Stimulated activated CD4-positive, alpha-beta T cell treated with anti-CD3 and anti-CD28 coated beads, TNF-alpha, amount 100 ng/mL, for 24 hours (primary cell): ENCODE data around the gene ST3GAL2.

Source experiments
- DNase-seq, 3 experiments: peaks; one replicate each; pipeline ENCODE4 v3.0.0-alpha.2; 2020; ENCODE audit warnings: low read depth in 3 of 3

ST3GAL2 gene

DNA sequence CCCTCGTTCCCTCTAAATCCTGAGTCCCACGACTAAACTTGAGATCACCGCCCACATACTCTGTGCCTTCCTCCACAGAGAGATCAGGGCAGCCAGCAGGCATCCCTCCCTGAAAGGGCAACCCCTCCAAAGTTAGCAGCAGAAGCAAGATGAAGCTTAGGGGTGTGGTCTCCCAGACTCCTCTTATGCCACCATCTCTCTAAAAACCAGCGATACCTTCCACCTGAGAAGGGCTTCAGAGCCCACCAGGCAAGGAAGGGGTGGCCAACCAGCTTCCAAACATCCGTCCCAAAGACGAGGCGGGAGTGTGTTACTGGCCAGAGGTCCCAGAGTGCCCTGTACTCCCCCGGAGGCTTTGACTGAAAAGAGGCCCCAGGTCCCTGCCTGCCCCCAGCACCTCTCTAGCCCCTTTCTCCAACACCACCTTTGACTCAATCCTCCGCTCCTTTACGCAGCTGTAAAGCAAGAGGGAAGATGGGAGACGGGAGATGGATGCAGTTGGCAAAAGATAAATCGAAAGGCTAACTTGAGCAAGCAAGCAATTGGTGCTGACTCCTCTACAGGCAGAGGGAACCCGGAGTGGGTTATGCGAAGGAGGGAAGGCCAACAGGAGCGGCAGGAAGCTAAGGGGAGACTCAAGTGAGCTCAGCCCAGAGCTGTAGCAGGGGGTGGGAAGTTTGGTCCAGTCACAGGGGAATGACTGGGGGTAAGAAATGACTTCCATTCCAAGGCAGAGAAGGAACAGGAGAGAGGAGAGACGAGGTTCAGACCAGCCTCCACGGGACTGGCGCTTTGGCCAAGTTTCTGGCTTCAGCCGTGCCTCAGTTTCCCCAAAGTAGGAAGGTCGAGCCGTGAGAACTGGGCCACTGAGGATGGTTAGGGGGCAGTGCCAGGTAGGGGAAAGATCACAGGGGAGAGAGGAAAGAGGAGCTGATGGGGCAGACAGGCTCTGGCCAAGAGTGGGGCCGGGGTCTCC lies 1.0 kb downstream of the ST3GAL2 start:
- DNase-seq: no peak

DNA sequence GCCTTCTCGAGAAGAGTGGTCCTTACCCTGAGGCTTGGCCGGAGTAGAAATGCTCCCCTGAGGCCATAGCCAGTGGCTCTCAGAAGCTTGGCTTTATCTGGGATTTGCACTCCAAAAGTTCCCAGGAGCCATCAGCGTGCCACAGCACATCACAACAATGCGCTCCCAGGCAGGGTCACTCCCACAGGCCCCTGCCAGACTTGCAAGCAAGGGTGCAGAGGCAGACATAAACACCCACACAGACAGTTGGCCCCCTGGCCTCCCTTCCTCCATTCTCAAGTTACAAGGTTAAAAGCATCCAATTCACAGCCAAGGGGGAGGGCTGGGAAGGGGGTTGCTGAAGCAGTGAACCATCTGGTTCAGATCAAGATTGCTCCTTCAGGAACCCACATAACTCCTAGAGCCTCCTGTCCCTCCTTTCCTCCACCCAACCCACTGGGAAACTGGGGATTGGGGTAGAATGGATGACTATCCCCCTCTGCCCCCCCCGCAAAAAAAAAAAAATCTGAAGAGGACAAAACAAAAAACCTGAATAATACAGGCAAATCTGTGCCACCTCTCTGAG lies 1.8 kb downstream of the ST3GAL2 start:
- no peak for DNase-seq

DNA sequence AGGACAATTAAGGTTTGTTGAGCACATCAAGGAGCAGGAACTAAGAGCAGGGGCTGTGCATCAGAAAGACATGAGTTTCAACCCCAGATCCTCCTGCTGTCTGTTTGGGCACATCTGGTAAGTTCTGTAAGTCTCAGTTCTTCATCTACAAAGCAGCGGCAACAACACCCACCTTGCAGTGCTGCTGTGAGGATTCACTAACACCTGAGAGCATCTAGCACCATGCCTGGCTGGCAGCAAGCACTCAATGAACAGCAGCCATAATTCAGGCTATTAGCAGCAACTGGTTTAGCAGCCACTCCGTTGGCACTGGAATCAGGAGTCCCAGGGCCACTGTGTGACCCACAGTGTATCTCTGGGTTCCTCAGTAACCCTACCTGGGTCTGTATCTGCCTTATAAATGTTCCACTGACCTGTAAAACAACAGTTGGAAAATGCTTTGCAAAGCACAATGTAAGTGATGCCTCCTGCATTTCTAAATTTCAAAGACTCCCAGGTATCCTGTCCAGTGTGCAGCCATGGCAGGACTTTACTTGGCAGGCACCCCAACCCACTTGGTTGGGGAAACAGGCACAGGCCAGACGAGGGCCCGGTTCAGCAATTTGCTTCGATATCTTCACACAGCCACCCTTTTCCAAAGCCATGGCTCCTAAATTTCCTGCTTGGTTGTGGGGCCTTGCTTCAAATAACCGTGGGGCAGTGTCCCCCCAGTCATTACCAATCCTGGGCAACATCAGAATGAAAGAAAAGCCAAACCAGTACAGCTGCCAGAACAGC lies 4.2 kb downstream of the ST3GAL2 start:
- no peak for DNase-seq

DNA sequence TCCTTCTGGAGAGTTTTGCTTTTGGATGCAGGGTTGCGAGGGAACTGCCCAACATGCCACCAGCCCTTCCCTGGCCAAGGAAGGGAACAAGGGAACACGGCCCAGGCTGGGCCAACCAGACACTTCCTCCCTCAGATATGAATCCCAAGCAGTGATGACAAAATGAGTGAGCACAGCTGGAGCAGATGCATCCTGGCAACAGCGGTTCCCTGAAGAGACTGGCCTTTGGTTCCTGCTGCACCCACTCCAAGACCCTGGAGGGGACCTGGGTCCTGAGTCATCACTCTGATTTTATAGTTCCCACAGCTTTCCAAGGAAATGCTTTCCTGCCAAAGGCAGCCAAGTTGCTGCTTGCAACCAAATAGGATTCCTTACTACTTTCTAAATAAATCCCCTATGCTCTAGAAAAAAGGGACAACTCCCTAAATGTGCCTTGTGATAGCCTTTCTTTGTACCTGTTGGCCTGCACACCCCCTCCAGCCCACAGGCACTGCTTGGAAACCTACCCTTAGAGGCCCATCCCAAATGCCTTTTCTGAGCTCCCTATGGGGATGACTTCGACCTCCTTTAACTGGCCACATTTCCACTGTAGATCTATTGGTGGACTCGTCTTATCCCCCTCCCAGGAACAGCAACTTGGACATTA lies 5.3 kb downstream of the ST3GAL2 start:
- no peak for DNase-seq

DNA sequence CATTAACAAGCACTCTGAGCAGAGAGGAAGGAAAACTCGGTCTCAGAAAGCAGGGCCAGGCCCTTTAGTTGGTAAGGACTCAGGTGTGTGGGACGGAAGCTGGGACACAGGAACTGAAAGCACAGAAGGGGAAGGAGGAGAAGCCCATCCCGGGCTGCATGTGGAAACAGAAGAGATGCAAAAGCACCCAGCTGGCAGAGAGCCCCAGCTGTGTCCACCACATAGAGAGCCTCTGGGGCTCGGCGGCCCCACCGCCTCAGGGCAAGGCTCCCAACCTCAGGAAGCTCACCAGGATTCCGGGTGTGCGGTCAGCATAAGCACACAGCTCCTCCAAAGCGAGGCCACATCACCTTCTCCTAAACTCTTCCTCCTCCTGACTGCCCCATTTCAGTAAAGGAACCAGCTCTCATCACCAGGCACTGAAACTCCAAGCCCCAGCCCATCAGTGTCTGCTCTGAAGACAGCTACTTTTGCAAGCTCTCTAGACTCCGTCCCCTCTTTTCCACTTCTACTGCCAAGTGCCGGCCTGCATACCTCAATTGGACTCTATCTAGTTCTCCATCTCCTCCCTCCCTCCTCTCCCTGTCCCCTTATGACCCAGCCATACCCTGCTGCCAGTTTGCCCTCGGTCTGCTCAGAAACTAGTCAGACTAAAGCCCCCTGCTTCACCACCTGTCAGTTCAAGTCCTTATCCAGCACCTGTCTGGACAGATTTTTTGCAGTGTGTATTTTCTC lies 6.0 kb downstream of the ST3GAL2 start:
- DNase-seq: no peak

DNA sequence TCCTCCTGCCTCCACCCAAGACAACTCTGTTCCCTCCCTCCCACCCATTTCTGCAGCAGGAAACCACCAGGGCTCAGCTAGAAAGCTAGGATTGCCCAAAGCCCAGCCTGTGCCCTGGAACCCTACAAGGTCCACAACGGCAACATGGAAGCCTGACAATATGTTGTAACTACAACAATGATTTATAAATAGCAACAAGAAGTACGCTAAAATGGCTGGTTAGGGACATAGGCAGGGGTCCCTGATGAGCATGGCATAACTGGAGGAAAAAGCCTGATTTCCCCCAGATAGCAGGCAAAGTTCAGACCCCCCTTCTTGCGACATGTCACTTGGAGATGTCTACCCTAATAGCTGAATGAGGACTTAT lies 6.6 kb downstream of the ST3GAL2 start:
- no peak for DNase-seq

DNA sequence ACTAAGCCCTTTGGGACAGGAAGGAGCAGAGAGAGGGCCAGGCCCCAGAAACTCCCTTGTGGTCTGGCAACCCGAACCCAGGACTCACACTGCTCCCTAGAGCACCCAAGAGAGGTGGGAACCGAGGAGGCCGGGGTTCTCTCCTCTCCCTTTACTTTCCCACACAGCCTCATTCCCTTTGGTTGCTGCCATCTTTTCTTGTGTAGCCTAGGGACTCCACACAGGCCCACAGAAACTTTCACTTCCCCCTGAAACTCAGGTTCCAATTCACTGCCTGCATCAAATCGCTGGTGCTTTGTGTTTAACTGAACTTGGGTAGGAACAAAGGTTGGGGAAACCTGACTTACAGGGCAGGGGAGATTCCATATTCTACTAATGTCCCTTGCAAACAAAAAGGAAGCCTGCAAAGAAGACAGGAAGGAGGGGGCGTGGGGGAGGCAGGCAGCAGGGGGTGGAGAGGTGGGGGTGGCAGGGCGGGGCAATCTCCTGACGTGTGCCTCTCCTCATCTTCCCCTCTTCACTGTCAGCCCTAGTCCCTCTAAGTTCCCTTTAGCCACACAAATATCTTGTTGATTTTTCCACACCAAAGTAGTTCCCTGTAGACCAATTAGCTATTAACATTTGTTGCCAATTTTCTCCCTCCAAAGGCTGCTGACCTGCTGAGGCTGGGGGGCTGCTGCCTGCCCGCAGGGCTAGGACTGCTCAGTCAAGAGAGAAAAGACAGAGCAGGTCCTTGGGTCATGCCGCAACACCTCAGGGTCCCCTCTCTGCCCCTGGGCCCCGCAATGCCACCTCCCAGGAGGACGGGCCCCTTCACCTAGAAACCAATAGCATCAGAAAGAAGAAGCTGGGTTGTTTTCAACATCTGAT lies 8.0 kb downstream of the ST3GAL2 start:
- DNase-seq: peak in 2 of 3 experiments; percentile 38 to 53

DNA sequence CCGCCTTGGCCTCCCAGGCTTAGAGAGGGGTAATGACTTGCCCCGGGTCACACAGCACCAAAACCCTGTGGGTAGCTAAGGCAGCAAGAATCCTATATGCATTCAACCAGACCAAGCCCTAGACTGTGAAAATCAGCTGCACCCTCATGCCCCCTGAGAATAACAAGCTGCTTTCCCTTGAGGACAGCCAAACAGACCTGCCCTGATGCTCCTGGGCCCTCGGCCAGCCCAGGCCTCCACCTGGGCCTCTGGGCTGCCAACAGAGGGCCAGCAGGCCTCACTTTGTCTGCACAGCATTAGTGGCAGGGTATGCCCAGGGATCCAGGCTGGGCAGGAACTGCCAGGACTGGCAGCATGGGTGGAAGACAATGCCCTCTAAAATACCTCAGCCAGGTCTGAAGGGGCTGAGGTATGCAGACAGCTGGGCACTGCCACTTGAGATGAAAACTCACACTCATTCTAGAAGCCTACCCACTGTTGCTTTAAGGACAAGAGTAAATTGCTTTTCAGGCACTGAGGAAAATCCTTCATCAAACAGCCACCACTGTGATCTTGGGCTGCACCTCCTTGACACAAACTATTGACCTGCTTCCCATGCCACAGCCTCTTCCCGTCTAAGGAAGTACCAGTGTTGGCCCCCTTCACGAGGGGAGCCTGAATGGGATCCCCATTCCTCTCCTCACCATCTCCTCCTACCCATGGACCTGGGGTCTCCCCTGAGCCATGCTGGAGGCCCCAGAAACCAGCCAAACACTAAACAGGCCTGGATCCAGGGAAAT lies 8.8 kb downstream of the ST3GAL2 start:
- DNase-seq: no peak

DNA sequence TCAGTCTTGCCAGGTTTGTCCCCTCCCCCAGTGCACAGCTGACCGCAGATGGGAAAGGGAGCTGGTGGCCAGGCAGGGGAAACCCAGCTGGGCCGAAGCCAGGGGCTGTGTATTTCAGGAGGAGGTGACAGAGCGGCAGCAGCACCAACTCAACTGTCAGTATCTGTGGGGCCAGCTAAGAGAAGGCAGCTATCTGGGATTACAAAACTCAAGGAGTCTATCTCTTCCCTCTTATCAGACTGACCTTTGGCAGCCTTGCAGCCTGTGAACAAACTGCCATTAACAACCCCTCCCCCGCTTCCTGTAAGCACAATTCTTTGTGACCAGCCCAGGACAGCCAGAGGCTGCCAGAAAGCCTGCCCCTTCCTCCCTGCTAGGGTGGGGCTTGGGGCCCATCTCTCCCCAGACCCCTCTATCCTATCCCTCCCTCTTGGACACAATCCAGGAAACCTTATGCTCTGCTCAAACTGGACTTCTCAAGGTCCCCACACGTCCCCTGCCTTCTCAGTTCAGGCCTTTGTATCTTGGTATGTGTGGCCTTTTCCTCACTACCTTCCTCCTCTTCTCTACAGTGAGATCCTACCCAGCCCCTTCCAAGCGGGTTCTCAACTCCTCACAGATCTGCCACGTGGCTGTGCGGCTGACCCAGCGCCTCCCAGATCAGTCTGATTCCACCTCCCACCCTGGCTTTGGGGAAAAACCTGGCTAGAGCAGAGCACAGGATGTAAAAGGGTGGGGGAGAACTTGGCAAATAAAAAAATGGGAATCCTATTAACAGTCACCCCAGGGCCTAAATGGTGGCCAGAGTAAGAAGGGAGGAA lies 10.5 kb downstream of the ST3GAL2 start:
- DNase-seq: peak in 1 of 3 experiments; percentile 68

DNA sequence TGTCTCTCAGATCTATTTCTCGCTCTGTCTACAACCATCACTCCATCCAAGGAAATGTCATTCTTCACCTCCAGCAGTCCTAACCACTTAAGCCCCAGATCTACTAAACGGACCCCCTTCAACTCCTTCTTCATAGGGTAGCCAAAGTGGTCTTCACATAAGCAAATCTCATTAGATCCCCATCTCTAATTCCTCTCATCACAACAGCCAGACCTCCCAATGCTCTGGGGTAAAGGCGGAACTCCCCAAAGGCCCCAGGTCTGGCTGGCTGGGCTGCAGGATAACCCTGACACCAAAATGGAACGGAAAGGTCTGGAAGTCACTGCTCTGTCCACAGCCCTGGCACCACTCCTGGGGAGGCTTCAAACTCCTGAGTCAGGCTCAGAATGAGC lies 11.1 kb downstream of the ST3GAL2 start:
- DNase-seq: no peak

DNA sequence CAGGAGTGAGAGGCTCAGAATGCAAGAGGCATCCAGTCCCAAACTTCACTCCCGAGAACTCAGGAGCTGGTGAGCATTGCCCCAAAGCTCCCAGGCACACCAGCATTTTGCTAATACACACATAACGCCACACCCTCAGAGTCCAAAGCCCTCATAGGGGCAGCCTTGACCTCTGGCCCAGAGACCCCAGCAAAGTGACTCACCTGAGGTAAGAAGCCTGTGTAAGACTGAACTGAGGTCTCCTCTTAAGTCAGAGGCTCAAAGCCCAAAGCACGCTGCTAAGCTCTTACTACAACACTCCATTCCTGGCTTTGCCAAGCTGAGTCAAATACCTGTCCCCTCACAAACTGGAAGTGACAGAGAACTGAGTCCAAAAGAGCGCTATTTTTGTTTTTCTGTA lies 16.4 kb downstream of the ST3GAL2 start:
- DNase-seq: no peak

DNA sequence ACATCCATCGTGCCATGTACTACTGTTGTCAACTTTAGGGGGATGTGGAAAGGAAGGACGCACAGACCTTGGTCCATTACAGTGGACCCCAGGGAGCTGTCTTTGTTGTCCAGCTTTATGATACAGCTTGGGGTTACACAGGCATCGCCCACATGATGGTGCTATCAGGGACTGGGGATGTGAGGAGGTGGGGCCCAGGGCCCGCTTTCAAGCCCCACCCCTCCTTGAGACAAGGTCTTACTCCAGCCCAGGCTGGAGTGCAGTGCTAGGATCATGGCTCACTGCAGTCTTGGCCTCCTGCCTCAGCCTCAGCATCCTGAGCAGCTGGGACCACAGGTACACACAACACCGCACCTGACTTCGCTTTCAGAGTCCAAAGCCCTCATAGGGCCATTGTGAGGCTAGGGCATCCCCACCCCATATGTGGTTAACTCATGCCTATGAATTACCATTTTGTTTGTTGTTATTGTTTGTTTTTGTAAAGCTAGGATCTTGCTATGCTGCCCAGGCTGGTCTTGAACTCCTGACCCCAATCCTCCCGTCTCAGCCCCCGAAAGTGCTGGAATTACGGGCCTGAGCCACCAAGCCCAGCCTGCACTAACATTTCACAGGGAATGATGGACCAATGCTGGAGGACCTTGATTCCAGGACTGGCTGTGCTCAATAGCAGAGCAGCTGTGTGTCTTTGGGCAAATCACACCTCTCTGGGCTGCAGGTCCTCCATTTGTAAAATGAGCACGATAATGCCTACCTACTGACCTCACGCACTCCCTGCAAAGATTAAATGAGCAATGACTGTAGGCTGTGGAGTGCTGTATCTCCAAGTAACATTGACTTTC lies 17.2 kb downstream of the ST3GAL2 start:
- no peak for DNase-seq

DNA sequence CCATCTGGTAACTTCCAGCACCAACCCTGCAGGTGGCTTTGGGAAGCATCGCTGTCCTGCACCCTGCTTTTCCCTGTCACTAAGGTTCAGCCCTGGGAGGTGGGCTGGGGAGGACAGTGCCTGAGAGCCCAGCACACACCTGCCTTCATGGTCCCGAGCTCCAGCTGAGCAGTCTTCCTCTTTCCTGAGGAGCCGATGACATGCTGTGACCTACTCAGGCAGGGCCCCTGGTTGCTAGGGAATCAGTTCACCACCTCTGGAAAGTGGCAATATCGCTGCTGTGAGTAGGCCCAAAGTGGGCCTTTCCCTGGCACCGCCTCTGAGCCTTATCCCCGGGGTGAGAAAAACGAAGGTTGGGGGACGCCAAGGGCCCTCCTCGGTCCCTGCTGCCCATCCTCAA lies 17.9 kb downstream of the ST3GAL2 start:
- DNase-seq: no peak

DNA sequence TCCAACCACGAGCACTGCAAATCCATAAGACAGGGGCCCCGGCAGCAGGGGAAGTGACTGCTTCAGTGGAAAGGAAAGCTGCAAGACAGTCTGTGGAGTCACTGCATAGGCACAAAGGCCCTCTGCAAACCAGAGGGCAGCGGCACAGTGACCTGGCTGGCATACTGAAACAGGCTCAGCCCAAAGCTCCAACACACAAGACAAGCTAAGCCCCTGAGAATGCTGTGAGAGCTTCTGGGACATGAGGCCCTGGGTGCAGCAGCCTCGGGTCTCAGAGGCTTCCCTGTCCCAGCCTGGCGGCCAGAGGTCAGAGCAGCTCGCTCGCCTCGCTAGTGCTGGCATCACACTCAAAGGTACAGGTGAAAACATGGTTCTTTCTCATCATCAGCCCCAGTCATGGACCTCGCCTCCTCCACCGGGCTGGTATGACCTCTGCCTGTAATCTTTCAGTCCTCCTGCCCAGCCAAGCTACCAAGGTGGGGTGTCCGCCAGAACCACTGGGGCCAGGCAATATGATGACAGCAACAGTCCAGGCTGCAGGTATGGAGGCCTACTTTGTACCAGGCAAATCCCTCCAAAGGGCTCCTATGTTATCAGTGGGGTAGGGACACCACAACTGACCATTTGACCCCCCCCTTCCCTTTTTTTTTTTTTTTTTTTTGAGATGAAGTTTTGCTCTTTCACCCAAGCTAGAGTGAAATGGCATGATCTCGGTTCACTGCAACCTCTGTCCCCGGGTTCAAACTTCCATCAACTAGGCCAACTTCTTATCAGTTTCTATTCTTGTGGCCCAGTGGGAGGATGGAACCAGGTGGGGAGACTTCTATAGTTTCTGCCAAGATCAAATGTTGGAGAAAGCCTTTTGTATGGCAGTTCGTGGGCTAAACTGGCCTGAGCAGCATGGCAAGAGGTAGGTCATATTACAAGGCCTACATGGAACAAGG lies 19.2 kb downstream of the ST3GAL2 start:
- no peak for DNase-seq

DNA sequence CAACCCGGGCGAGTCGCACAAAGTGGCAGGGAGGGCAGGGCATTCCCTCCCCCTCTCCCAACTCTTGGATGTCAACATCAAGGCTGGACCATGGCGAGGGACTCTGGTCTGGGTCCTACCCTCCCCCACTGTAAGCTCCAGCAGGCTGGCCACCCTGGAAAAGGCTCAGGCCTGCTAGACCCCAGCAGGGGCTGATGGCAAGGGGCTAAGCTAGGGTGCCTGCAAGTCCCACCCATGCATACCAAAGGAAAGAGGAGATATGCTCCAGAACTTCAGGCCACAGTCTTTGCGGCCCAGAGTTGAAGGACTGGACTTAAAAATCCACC lies 19.9 kb downstream of the ST3GAL2 start:
- DNase-seq: no peak

DNA sequence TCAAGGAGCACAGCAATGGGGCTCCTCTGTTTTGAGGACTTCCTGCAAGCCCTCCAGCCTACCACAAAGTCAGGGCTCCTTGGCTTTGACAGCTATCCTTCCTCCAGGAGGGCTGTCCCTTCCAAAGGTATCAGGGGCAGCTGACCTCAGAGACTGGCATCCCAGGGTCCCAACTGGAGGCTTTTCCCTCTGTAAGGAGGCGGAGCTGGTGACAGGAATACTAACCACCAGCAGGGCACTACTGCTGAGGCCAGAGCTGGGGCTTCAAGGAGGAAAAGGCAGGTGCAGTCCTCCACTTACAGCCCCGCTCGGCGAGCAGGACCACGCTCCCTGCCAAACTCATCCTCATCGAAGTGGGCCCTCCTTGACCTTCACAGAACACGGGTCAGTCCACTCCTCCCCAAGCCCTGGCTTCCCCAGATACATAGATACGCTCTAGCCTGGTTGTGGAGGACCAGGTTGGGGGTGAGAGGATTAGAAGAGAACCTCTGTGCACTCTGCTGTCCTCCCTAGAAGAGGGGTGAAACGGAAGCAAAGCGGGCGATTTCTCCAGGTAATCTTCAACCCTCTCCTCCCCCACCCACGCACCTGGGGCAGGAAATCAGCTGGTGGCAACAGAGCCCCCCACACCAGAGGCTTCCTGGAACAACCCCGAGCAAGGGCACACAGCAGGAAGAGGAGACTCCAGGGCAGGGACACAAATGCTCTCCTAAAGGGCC lies 20.5 kb downstream of the ST3GAL2 start:
- no peak for DNase-seq
